GM19099 (cell line): ENCODE results near the gene CPNE4.

ENCODE experiments used
- POLR2A ChIP-seq: IDR thresholded peaks from 3 replicates; pipeline ENCODE4 v1.6.1; 2011; ENCODE audit warnings: low read depth; ENCODE audit not compliant: insufficient read length; ENCODE audit errors: extremely low read depth

The CPNE4 gene

DNA sequence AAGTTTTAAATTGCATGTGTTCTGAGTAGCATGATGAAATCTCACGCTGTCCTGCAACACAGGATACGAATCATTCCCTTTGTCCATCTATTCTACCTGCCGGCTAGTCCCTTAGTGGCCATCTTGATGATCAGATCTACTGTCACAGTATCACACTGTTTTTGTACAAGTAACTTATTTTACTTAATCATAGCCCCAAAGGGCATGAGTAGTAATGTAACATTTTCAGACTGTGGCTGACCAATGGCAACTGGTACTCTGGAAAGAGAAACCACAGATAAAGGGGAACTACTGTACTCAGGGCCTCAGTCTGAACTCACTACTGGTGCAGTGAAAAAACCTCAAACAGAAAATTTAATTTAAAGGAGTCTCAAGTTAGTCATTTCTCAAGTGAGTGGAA lies 404.7 kb downstream of the CPNE4 start:
- TF ChIP-seq POLR2A = no peak

DNA sequence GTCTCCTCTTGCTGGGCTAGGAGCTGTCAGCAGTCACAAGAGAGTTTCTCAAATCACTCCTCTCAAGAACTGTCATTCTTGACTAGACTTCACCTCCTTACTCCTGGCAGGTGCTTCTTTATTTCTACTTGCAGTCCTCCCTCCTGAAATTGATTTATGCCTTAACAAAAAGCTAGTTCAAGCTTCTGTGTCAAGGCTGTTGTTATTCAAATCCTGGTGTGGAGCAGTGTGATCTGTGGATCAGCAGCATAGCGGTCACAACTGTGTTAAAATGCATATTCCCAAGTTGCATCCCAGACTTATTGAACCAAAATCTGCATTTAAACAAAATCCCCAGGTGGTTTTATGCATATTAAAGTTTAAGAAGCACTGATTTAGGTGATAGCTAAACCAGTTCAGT lies 411.4 kb downstream of the CPNE4 start:
- no peak for TF ChIP-seq POLR2A

DNA sequence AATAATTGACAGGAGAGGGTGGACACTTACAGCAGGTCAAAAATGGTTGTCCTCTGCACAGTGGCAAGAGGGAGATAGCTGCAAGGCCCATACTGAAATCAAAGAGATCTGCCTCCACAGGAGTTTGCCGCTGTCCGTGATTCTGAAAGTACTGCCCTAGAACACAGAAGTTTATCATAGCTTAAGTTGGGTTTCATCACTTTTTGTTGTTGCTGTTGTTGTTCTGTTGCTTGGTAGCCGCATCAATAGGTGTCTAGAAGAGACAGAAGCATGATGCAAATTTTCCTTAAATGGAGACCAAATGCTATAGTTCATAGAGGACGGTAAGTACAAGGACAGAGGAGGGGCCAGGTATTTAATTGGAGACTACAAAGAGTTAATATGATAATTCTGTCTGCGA lies 412.1 kb downstream of the CPNE4 start:
- no peak for TF ChIP-seq POLR2A

GRCh38 chr3:131620977-131621376 lies 413.8 kb downstream of the CPNE4 start:
- no peak for TF ChIP-seq POLR2A

DNA sequence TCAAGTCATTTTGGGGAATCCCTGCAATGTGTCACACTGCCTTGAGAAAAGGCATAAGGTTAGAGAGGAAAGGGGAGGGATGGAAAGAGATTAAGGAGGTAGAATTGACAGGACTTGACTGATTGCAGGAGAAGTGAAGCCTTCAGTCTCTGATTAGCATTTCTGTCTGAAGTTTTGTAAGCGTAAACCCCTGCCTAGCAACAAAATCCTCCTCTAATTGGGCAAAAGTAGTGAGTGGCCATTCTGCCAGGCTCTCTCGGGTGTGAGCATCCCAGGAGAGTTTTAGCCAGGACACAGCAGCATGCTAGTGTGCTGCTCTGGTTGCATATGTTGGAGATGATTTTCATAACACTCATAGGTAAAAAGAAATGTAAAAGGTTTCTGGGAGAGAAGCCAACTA lies 415.0 kb downstream of the CPNE4 start:
- no peak for TF ChIP-seq POLR2A

DNA sequence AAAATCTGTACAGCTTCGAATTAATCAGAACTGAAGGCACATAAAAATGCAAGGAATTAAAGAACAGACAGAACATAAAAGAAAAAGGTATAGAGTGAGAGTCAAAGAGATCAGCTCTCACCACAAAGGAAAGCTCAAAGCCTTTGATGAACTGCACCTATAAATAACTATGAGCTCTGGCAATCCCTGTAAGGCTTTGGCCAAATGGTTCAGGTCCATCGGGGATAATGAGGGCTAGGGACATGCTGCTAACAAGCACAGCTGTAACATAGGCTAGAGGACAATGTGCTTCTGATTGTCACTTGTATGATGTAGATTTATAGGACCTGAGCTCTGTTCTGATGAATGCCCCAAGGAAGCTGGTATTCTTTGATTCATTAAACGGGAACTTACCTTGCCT lies 418.1 kb downstream of the CPNE4 start:
- TF ChIP-seq POLR2A = no peak

- TF ChIP-seq POLR2A = no peak
Measured at GRCh38 chr3:131612745-131613144, 422.1 kb downstream of the CPNE4 start.

GRCh38 chr3:131610174-131610573 lies 424.6 kb downstream of the CPNE4 start:
- TF ChIP-seq POLR2A = no peak

DNA sequence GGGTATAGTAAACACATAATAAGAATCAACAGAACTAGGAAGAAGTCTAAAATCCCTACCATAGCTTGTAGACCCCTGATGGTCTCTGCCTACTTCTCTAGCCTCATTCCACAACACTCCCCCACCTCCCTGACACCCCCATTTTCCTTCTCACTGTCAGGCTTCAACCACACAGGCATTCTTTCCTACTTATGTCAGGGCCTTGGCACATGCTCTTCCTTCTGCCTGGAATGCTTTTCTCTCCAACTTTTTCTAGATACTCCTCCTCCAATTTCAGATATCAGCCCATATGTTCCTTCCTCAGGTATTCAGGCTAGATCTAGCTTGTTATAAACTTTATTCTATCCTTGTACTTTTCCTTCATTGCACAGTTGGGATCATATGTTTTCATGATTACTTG lies 426.1 kb downstream of the CPNE4 start:
- TF ChIP-seq POLR2A = no peak

GRCh38 chr3:131608296-131608695 lies 426.5 kb downstream of the CPNE4 start:
- TF ChIP-seq POLR2A = no peak

- TF ChIP-seq POLR2A = no peak
Measured at GRCh38 chr3:131605916-131606315, 428.9 kb downstream of the CPNE4 start.

DNA sequence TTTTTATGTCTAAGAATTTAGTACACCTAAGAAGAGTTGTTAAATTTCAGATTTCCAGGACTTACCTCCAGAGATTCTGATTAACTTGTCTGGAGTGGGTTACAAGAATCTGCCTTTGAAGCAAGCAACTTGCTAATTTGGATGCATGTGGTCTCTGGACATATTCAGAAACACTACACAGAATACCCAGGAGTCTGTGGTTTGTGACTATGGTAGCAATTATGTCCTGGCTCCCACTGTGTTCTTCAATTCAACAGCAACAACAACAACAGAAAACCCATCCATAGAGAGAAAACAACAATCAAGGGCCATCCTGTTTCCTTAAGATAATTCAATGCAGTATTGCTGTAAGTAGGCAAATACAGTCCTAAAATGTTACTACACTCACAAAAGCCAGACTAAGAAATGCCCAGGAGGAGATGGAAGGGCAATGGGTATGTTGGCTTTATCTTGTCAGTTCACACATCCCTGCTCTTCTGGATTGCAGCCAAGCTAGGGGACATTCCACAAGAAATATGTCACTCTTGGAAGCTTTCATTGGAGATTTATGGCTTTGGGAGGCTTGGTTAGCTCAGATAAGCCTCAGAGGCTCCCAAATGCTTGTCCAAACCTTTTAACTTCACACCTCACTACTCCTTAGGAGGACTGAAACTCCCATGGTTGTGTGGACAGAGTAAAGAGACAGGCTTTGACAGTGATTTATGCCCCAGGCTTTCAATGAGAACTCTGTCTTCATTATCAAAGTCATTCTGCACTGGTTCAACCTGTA lies 432.6 kb downstream of the CPNE4 start:
- TF ChIP-seq POLR2A = no peak

- TF ChIP-seq POLR2A = no peak
Measured at GRCh38 chr3:131597816-131598215, 437.0 kb downstream of the CPNE4 start.

- TF ChIP-seq POLR2A = no peak
Measured at GRCh38 chr3:131596884-131597283, 437.9 kb downstream of the CPNE4 start.

GRCh38 chr3:131591394-131592014 lies 443.3 kb downstream of the CPNE4 start:
- TF ChIP-seq POLR2A = no peak

DNA sequence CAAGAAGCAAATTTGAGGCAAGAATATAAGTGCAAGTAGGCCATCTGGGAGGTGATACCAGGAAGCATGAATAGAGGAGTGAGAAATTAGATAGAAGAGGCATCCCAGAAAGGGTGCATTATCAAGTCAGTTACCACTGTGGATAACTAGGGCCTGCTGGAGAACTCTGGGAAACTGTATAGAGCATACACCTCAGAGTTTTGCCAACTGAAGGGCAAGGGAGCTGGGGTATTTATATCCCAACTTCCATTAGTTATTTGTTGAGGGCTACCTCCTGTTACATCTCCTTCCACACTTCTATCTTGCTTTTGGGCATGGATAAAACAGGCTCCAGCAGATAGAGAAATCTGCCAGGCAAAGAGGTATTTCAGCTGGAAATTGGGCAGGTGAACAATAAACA lies 448.5 kb downstream of the CPNE4 start:
- no peak for TF ChIP-seq POLR2A
